PFSK-1 (cell line): ENCODE data around the gene CCDC30.

Experiments used
- FOXP2 ChIP-seq: optimal IDR thresholded peaks from 2 replicates; pipeline ENCODE3; 2011; ENCODE audit warnings: borderline replicate concordance, control low read depth, inconsistent platforms; ENCODE audit not compliant: insufficient read depth; ENCODE audit errors: extremely low read length, extremely low read depth
- POLR2AphosphoS5 ChIP-seq: IDR thresholded peaks from 2 replicates; pipeline ENCODE4 v1.6.1; 2012; ENCODE audit warnings: low read depth, mild to moderate bottlenecking, control low read depth, low read length, moderate library complexity
- SIN3A ChIP-seq: IDR thresholded peaks from 2 replicates; pipeline ENCODE4 v1.6.1; 2012; ENCODE audit warnings: mild to moderate bottlenecking, low read length, moderate library complexity, borderline replicate concordance; ENCODE audit not compliant: insufficient read depth
- TAF1 ChIP-seq: IDR thresholded peaks from 2 replicates; pipeline ENCODE4 v1.6.1; 2012; ENCODE audit warnings: low read length, control low read depth, borderline replicate concordance; ENCODE audit not compliant: insufficient read depth
- TF ChIP-seq, protein P1 (sequence below), 2 experiments: IDR thresholded peaks; 2 replicates each; pipeline versions ENCODE4 v1.6.1 to v1.8.0; 2011 to 2012; ENCODE audit warnings: low read depth in 2 of 2, low read length in 2 of 2, control low read depth in 1 of 2, inconsistent platforms in 1 of 2, mild to moderate bottlenecking in 1 of 2, moderate library complexity in 1 of 2; ENCODE audit not compliant: insufficient read depth in 1 of 2

The CCDC30 gene

DNA sequence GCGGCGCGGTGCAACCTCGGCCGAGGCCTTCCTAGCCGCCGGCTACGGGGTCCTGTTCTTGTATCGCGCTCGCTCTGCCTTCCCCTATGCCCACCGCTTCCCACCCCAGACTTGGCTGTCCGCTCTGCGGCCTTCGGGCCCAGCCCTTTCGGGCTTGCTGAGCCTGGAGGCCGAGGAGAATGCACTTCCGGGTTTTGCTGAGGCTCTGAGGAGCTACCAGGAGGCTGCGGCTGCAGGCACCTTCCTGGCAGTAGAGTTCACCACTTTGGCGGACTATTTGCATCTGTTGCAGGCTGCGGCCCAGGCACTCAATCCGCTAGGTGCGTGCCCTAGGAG, 6.4 kb upstream of the CCDC30 start:
- TF ChIP-seq POLR2AphosphoS5: no peak; the same call in 1 of the 2 replicates
- TF ChIP-seq TAF1: no peak
- TF ChIP-seq SIN3A: no peak; the same call in 1 of the 2 replicates
- TF ChIP-seq, protein P1, sequence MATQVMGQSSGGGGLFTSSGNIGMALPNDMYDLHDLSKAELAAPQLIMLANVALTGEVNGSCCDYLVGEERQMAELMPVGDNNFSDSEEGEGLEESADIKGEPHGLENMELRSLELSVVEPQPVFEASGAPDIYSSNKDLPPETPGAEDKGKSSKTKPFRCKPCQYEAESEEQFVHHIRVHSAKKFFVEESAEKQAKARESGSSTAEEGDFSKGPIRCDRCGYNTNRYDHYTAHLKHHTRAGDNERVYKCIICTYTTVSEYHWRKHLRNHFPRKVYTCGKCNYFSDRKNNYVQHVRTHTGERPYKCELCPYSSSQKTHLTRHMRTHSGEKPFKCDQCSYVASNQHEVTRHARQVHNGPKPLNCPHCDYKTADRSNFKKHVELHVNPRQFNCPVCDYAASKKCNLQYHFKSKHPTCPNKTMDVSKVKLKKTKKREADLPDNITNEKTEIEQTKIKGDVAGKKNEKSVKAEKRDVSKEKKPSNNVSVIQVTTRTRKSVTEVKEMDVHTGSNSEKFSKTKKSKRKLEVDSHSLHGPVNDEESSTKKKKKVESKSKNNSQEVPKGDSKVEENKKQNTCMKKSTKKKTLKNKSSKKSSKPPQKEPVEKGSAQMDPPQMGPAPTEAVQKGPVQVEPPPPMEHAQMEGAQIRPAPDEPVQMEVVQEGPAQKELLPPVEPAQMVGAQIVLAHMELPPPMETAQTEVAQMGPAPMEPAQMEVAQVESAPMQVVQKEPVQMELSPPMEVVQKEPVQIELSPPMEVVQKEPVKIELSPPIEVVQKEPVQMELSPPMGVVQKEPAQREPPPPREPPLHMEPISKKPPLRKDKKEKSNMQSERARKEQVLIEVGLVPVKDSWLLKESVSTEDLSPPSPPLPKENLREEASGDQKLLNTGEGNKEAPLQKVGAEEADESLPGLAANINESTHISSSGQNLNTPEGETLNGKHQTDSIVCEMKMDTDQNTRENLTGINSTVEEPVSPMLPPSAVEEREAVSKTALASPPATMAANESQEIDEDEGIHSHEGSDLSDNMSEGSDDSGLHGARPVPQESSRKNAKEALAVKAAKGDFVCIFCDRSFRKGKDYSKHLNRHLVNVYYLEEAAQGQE (IDR thresholded peaks at IDR 0.05; ENCODE audit: insufficient read depth in 1 of 2, low read depth in 2 of 2, low read length in 2 of 2): no peak

DNA sequence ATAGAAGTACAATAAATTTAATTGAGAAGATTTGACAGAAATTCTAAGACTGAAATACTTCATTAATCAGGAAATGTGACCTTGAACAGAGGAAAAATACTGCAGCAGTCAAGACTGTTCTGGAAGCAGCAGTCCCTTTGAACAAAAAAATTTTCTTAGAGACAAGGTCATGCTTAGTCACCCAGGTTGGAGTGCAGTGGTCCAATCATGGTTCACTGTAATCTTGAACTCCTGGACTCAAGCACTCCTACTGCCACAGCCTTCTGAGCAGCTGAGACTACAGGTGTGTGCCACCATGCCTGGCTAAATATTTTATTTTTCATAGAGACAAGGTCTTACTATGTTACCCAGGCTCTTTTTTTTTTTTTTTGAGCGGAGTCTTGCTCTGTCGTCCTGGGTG, 1.9 kb upstream of the CCDC30 start:
- no peak for TF ChIP-seq POLR2AphosphoS5
- TF ChIP-seq, protein P1 (IDR thresholded peaks at IDR 0.05; ENCODE audit: insufficient read depth in 1 of 2, low read depth in 2 of 2, low read length in 2 of 2): no peak
- TF ChIP-seq SIN3A: no peak
- no peak for TF ChIP-seq FOXP2
- no peak for TF ChIP-seq TAF1

DNA sequence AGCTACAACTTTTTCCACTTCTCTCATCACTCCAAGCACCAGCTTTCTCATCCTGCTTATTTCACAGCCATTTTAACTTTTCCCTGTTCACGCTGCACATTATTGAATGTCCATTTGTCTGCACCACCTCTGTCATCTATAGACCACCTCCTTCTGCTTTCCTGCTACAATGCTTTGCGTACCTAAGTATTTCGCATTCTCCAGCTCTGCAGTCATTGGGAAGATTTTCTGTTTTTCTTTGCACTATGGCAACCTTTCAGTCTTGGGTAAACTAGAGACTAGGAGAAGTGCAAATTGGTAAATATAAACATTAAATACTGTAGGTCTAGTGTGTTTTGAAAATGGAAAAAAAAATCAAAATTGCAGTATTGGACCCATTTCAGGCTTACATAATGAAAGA, 835 bp downstream of the CCDC30 start:
- no peak for TF ChIP-seq POLR2AphosphoS5
- no peak for TF ChIP-seq SIN3A
- TF ChIP-seq, protein P1 (IDR thresholded peaks at IDR 0.05; ENCODE audit: insufficient read depth in 1 of 2, low read depth in 2 of 2, low read length in 2 of 2): no peak
- no peak for TF ChIP-seq TAF1
- TF ChIP-seq FOXP2: no peak

DNA sequence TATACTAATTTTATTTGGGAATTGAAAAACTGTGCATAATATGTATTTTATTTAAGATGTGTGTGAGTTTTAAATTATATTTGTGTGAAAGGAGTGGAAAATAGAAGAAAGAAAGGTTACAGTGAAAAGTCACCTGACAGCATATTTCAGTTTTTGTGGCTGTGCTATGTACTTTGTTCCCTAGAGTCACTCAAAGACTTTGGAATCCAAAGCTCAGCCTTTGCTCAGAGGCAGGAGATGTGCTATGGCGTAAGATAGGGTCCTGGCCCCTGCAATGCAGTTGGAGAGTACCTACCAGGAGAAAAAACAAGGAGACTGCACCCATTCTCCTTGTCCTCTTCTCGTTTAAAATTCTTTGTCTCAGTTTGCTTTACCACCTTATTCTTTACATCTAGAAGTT, 2.9 kb downstream of the CCDC30 start:
- TF ChIP-seq, protein P1 (IDR thresholded peaks at IDR 0.05; ENCODE audit: insufficient read depth in 1 of 2, low read depth in 2 of 2, low read length in 2 of 2): no peak
- TF ChIP-seq TAF1: no peak
- TF ChIP-seq FOXP2: no peak
- TF ChIP-seq POLR2AphosphoS5: no peak
- TF ChIP-seq SIN3A: no peak

DNA sequence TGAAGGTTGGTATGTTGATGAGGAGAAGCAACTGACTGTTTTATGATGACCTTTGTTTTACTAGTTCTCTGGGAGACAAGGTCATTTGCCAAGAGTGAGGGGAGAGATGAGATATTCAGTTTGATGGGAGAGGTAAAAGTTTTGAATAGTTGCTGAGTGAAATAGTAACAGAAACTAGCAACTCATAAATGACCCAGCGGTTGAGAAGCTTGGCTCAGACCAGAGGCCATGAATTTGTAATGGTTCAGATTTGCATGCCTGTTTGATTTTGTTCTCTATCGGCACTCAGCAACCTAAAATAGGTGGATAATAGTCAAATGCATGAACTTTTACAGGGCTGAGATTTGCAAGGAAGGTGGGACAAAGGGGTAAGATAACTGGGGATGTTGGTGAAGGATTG, 6.6 kb downstream of the CCDC30 start:
- TF ChIP-seq TAF1 (no peak), FOXP2 (no peak), POLR2AphosphoS5 (no peak), SIN3A (no peak)
- TF ChIP-seq, protein P1 (IDR thresholded peaks at IDR 0.05; ENCODE audit: insufficient read depth in 1 of 2, low read depth in 2 of 2, low read length in 2 of 2): no peak
